Measurements from ENCODE around the gene CCNY.

The CCNY gene

DNA sequence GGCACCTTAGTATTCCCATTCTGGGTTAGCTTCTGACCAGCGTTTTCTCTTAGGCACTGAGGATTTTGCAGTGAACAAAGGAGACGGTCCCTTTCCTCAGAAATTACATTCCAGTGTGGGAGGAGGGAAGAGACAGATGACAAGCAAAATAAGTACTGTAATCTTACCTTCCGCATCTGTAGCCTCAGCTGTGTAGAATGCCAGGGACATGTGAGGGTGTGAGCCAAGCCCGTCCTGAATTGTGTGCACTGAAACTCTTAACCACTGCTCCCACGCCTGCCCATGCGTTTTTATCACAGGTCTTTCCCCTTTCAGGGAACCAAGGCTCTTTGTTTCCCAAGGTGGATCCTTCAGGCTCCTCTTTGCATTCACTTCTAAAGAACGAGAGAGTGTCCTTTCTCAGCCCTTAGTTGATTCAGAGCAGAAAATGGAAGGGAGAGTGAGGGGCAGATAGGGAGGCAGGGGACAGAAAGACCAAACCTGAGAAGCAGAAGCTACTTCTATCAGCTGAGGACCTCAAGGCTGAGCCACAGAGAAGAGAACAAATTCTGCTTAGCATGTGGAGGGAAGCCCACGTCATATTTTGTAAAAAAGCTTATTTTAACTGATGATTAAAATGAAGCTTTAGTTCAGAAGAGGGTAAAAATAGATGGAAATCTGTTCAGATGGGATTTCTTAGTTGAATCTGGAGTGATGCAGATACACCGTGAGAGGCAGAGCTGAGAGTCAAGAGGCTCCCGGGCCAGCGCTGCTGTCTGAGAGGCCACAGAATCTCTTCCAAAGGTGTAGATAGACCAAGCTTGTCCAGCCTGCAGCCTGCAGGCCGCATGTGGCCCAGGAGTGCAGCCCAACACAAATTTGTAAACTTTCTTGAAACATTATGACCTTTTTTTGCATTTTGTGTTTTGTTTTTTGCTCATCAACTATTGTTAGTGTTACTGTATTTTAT is 122.5 kb downstream of the CCNY start:
- no peak for DNase-seq

DNA sequence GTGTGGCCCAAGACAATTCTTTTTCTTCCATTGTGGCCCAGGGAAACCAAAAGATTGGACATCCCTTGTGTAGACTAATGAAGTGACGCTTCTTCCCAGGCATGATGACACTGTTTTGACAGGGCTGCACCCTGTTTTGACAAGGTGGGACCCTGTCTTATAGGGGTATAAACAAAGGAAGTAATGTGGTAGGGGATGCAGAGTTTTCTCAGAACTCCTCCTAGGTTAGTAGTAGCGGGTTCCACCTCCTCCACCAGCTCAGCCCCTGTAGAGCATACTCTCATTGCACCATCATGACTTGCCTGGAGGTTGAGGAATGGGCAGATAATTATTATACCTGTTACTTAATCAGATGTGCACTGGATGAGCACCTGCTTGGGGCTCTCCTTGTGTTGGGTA is 123.1 kb downstream of the CCNY start:
- no peak for DNase-seq

DNA sequence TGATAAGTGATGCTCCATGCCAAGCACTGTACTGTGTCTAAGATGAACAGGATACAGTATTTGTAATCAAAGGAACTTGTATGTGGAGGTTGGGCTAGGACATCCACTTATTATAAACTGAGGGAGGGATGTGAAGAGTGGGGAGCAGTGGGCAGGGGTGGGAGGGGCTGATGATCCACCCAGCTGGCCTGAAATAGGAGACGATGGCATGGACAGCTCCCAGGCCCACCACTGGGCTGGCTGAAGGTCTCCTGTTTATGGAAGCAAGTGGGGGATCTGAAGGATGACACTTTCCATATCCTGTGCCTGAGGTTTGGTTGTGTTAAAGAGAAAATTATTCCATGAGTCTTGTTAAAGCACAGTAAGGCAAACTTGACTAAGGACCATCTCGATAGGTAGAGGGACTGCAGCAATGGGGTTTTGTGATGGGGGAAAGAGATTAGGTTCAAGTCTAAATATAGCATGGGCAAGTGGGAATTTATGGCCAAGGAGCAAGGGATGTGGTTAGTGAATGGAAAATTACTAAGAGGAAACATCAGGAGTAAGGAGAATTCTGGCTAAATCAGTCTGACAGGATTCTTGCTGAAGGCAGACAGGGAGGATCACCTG is 124.6 kb downstream of the CCNY start:
- DNase-seq: no peak

DNA sequence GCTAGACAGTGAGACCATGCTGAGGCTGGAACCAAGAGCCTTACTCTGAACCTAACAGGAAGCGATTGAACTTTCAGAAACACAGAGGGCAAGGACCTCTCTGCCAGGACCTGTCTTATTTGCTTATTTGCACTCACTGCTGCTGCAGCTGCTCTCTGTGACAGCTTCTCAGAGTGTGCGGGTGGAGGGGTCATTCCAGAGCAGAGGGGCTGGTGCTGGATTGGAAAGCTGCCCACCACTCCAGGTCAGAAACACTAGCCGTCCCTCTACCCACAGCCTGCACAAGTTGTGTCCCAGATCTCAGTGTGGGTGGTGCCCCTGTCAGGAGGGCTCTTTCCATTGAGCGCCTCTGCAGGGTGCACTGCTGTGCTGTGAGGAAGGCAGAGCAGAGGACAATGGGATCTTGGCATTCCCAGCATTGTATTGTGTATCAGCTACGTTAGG is 126.2 kb downstream of the CCNY start:
- DNase-seq: no peak

DNA sequence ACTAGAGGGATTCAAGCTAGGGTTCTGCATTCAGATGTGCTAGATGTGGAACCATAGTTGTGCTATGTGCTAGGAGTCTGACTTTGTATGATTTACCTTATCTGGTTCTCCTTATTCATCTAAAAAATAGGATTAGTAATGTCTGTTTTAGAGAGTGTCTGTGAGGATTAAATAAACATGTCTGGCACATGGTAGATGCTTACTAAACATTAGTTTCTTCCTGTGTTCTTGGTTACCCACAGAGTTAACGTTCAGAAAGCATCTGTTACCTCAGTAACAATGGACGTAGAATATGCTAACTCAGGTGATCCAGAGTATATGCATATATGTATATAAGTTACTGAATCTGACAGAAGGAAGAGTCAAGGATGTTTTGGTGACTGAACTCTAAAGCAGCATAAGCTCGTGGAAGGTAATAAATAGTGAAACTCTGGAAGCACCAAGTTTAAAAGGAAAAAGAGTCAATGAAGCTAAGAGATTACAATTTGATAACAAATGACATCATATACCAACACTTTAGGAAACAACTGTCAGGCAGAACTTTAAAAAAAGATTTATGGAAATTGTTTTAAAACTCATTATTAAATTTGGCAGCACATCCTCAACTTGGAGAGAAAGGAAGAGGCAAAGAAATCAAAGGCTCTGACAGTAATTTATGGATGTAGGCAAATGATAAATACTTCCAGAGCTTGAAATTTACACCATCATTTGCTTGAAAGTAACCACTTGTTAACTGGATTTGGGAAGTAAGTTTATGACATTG is 127.0 kb downstream of the CCNY start:
- no peak for DNase-seq

DNA sequence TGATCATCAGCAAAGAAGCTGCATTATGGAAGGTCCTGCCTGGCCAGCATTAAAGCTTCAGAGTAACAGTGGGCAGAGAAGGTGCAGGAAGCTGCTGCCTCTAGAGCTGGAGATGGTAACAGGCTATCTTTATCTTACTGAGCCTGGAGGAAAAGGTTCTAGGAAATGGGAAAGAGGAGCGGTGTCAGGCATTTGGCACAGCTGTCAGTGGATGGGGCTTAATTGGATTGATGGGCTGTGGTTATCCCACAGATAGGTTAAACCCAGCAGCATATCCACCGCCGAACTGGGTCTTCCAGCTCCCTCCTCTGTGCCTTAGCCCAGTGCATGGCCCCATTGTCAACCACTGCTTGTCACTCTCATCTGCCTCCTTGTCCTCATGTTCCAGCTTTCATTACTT is 127.6 kb downstream of the CCNY start:
- DNase-seq: no peak

DNA sequence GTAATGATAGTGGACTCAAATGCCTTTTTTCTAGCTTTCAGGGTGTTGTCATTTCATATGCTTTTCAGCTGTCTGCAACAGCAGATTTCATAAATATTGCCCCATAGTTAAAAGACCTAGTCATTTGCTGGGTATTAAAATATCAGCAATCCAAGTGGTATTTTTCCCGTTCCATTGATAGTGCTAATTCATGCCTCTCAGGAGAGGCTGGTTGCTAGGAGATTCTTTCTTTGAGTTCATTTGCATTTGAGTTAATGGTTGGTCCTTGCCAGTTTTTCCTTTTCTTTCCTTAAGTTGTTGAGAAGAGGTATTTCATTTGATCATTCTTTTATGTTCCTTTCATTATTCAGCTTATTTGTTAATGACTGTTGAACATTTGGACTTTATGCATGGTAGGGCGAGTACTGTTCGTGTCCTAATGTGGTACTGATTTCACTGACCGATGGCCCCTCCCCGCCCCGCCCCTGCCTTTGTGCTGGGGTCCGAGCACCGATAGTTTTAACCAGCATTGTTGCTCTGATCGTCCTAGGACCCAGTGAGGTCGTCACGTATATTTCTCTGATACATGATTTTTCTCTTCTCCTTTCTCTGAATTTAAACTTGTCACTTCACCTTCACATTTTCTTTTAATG is 128.6 kb downstream of the CCNY start:
- no peak for DNase-seq

DNA sequence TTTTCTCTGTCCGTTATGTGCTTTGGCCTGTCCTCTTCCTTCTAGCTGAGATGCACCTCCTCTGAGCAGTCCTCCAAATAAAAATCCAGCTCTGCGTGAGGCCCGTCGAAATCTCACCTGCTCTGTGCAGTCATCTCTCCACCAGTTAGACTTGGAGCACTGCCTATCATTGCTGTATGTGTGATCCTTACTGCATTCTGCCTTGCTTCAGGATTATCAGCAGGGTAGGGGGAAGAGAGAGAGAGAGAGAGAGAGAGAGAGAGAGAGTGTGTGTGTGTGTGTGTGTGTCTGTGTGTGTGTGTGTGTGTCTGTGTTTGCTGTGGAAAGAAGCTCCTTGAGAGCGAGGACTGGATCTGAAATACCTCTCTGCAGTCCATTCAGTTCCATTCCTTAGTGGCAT is 129.4 kb downstream of the CCNY start:
- no peak for DNase-seq

DNA sequence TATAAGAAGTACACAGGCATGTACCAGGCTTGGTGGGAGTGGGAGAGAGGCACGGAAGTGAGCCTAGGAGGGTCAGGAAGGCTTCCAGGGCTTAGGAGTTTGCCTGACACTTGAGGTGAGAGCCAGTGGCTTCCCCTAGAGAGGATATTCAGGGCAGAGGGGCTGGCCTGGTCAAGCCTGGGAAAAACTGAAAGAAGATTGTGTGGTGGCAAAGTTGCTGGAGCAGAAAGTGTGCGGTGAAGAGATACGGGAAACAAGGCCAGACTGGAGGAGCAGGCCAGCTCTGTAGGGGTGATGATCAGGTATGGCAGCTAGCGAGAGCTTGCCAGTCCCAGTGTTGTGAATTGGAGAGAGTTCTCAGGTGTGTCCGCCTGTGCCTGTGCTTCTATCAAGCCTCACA is 129.9 kb downstream of the CCNY start:
- DNase-seq: no peak

DNA sequence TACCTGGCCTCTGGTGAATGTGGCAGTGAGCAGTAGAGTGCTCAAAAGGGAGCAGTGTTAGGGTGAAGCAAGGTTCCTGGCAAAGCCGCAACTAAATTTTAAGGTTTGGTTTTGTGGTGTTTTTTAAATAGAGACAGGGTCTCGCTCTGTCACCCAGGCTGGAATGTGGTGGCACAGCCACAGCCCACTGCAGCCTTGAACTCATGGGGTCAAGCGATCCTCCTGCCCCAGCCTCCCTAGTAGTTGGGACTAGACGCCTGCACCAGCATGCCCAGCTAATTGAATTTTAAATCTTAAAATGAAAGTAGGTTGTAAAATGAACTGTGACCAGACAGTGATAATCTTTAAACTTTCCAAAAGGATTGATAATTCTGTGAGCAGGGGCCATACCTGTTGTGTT is 130.4 kb downstream of the CCNY start:
- no peak for DNase-seq

DNA sequence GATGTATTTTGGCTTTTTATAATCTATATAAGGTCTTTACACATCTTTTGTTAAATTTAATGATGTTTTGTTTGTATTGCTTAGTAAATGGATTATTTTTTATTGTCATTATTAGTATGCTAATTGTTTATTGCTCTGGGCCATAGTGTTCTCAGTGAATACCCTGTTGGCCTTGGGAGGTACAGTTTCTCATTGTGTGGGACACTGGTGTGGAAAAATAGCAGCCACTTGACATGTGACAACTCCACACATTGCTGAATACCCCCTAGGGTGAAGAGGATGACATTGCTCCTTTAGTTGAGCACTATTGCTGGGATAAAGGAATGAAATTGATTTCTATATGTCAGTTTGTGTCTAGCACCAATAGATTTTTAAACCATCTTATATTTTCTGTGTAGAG is 130.9 kb downstream of the CCNY start:
- DNase-seq: no peak

DNA sequence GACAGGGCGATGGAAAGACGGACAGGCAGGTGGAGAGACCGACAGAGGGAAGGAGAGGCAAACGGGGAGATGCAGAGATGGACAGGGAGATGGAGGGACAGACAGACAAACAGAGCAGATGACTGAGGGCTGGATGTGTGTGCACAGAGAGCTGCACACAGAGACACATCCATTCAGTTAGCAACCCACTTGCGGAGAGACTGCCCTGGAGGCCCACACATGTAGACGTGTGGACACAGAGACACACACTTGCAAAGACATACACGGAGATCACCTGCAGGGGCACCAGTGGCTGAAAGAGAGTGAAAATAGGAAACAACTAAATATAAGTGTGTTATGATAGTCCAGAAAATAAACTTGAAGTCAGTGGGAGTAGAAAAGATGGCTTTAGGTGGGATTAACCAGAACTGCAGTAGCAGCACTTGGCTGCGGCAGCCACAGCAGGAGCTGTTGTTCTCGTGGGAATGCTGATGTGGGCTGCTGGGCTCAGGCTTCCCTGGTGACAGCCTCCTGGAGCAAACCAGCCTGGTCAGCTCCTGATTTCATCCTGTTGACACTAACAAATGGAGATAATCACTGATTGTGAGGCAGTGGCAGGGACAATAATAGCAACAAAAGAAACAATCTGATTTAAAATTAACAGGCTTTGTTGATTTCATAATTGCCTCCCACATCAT is 134.1 kb downstream of the CCNY start:
- no peak for DNase-seq

DNA sequence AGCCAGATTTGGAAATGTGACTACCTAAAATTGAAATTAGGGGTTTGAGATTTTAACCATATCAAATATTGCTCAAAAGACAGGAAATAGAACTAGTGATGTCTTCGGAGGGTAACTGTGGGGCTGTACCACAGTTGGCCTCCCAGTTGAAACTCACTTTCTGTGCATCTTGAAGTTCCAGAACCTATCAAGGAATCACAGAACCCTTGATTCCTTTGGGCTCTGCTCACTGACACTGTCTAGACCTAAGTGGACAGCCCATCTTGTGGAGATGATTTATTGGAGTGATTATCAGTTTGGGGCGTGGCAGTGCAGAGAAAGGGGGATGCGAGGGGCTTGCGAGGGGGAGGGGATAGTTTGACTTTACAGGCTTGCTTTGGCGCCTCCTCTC is 134.6 kb downstream of the CCNY start:
- DNase-seq: no peak

DNA sequence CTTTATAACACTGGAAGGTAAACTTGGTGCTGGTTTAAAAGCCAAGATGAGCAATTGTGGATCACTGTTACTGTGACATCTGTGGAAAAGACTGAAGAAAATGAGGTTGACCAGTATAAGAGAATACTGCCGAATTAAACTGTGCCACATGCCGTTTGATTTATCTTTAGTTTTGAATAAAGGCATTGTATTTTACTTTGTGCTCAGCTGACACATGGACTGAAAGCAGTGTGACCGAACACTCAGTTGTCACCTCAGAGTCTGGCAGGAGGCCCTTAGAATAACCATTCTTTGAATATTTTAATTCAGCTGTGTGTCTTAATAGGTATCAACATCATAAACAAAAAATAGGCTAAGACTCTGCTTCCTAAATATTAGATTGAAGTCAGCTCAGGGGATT is 135.1 kb downstream of the CCNY start:
- no peak for DNase-seq

DNA sequence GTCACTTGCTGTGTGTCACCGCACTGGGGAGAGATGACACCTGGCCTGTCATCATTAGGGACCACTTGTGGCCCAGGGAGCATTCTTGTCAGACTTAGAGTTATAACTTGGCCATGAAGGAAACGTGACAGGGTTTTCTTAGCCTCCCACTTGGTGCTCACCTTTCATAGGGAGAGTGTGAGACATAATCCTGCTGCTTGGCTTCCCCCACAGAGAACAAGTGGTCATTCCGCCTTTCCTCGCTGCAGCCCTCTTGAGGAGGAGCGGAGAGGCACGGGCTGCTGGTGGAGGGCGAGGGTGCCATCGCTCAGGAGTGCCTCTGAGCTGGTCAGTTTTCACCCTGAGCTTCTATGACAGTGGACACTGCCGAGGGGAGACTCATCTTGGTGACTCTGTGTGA is 143.8 kb downstream of the CCNY start:
- no peak for DNase-seq

DNA sequence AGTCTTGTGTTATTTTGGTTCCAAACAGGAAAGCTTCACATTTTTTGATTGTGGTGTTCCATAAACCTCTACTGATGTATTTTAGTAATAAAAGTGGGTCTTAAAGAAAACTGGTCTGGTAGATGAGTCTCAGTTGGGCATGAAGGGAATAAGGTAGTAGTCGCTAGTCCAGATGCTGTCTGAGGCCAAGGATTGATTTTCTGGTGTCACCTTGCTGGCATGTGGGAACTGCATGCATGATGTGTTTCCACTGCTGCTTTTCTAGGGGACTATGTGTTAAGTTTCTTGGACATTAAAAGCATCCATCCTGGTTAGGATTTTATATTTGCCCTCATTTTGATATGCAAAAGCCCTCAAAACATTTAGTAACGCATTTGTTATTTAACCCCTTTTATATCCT is 145.1 kb downstream of the CCNY start:
- DNase-seq: no peak

DNA sequence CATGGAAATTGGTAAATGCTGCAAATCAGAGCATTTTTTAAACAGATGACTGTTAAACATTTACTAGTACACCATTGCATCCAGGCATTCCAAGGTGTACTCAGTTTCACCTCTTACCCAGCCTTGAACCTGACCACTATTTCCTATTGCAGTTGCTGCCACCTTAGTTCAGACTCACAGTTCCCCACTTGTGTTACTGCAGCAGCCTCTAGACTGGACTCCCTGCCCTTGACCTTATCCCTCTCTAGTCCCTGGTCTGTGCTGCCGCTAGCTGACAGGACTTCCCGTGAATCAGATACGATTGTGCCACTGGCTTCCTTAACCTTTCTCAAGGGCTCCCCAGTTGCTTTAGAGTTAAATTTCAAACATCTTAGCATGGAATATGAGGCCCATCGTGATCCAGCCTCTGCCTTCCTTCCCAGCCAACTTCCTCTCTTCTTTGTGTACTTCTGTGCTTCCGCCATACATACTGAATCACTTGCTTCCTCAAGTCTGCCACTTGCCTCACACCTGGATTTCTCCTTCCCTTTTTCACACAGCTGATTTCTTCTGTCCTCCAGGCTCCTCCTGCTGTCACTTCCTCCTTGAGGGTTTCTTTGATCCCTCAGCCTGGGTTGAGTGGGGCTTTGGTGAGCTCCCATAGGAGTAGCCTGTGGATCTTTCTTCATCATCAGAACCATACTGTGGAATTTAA is 150.1 kb downstream of the CCNY start:
- no peak for DNase-seq

DNA sequence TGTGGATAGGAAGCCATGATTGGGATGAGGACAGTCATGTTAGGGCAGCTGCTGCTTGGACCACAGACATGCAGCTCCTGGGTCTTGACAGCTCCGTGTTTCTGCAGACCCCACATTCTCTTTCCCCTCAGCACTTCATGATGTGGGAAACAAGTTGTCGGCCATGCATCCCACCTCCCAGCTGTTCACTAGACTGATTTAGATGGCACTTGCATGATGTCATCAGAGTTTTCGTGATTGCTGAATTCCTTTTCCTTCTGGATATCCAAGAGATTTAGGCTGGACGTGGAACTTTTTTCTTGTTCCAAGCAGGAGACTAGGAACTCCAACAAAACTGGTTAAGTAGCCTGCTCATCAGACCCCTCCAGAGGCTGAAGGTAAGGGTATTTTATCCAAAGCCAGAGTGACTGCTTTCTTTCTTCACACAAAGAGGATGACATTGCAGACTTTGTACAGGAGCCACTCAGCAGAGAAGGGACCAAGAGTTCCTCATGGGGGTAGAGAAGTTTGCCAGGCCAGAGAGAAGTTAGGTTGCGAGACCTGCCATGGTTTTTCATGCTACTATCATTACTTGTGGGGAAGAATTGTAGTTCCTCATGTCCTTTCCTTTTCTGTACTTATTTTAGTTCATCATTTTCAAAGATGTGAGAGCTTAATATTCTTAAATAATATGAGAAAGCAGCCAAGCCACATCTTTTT is 151.2 kb downstream of the CCNY start:
- DNase-seq: no peak

DNA sequence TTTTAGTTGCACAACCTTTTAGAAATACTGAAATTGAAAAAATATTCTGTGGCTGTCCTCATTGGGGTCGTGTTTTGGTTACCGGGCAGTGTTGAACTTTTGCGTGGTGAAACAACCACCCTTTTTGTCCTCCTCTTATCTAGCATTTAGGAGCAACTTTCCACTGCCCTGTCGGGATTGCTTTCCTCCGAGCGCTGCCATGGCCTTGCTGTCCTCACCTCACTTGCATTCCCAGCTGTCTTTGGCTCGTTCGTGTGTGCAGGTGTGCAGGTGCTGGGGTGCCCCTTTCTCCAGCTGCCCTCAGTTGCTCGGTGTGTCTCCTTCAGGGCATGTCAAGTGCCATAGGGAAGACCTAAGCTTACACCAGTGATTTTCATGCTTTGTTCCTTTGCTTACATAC is 151.9 kb downstream of the CCNY start:
- DNase-seq: no peak

DNA sequence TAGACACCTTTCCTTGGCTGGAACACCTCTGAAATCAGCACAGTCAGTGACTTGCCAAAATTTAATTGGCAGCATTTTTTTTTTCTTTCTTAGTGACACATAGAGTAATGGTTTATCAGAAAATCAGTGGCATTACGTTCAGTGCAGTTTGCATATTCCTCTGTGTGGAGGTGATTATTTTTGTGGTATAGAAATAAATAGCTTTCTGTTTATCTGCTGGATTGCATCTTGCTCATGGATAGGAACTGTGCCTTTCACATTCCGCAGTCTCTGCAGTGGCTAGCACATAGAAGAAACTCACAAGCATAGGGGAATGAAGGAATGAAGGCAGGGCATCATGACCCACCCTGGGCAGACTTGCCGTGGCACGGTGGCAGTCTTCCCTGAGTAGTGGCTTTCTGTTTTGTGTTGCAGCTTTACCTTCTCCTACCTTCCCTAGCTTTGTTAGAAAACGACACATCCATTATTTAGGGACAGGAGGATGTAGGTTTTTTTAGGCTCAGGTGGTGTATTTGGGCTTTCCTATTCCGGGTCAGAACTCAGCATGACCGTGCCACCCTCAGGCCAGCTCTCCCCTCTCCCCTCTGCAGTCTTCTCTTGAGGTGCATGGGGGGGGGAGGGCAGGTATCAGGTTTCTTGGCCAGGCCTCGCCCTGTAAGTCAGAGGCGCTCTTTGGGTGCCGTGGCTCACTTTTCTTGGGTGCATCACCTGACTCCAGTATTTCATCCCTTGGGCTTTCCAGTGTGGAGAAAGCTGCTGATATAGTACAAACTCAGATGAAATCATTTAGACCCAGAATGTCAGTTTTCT is 156.3 kb downstream of the CCNY start:
- no peak for DNase-seq
